Body of pancreas (tissue), 4 donors: ENCODE measurements around the gene SLC9C1. TPM values are rescaled to one million over a fixed set of nuclear protein-coding genes. Genes with fewer than 3 reads are reported as not detected.

Source experiments
- ATAC-seq: fragments of 150-250 bp; one replicate; pipeline ENCODE4 v1.9.1; 2016
- DNase-seq, 4 donors: peaks; one replicate each; pipeline ENCODE4 v3.0.0-alpha.2; 2019
- H3K27ac ChIP-seq, 4 donors: fragments of 200-600 bp; sonication (generic); 1 replicate in 3 of 4; 2 replicates in 1 of 4; pipeline versions ENCODE4 v1.5.1 to v1.6.1; 2016 to 2019; ENCODE audit warnings: mild to moderate bottlenecking in 1 of 4, mixed read lengths in 1 of 4, moderate library complexity in 1 of 4
- H3K27me3 ChIP-seq, 2 donors: fragments of 200-600 bp; sonication (generic); one replicate each; pipeline ENCODE4 v1.6.0; 2016; ENCODE audit warnings: mild to moderate bottlenecking in 1 of 2
- H3K36me3 ChIP-seq, 2 donors: fragments of 200-600 bp; sonication (generic); replicated peaks in 1 of 2; 2 replicates each; pipeline ENCODE4 v1.5.1; 2016; ENCODE audit warnings: low read depth in 2 of 2; ENCODE audit not compliant: insufficient read depth in 1 of 2
- H3K4me1 ChIP-seq: fragments of 200-600 bp; sonication (generic); one replicate; pipeline ENCODE4 v1.6.0; 2016
- H3K4me3 ChIP-seq, 2 donors: fragments of 200-600 bp; sonication (generic); 1 replicate in 1 of 2; 2 replicates in 1 of 2; pipeline ENCODE4 v1.5.1; 2016 to 2019
- H3K9me3 ChIP-seq, 3 donors: fragments of 200-600 bp; sonication (generic); 1 replicate in 2 of 3; 2 replicates in 1 of 3; pipeline ENCODE4 v1.5.1; 2016
- CTCF ChIP-seq, 7 experiments: fragments of 450-650 bp in 4 of 7; fragments of 200-600 bp in 3 of 7; sonication (generic) in 3 of 7; IDR thresholded peaks; one replicate each; pipeline ENCODE4 v1.5.1; 2016 to 2019; ENCODE audit warnings: antibody characterized with exemption in 7 of 7
- POLR2A ChIP-seq, 3 donors: fragments of 450-650 bp; IDR thresholded peaks; one replicate each; pipeline ENCODE4 v1.6.1; 2016; ENCODE audit warnings: antibody characterized with exemption in 3 of 3, mild to moderate bottlenecking in 2 of 3
- WGBS, 2 donors: methylation state at CpG; one replicate each; pipeline ENCODE4 v1.1.5; 2017; 5-methylcytosine and 5-hydroxymethylcytosine counted together
- intact Hi-C: fragments of 100-400 bp; cut with DNase I; formaldehyde crosslinking; loops from one replicate; pipeline ENCODE4 v1.15.1; 2023
- total RNA-seq, 2 donors: library from RNA; depleted of rRNA; stranded (reverse); fragments of >200 nt; gene quantifications; one replicate each; pipeline ENCODE4 v1.1.0, GENCODE V29; 2016

Gene SLC9C1
- total RNA-seq, 2 donors from 2014 or later = not detected

- TF ChIP-seq POLR2A (IDR thresholded peaks at IDR 0.05) (no peak), CTCF (IDR thresholded peaks at IDR 0.05) (no peak)
- DNase-seq (no peak), ATAC-seq (no peak)
- no peaks in the 10 kb centered on the region for H3K27me3 ChIP-seq
- no peaks in the 10 kb centered on the region for H3K36me3 ChIP-seq
- intact Hi-C loops = no loop called here
- 72 to 80% methylated on average over 2 of the region's 2 CpGs for WGBS, 2 donors
- no peaks in the 10 kb centered on the region for H3K9me3 ChIP-seq
- H3K4me1 ChIP-seq = no peaks in the 10 kb centered on the region
- H3K27ac ChIP-seq = no peak overlapping the region
- no peak overlapping the region for H3K4me3 ChIP-seq
These were observed 44.7 kb upstream of the SLC9C1 start for GRCh38 chr3:112338727-112339056.

GRCh38 chr3:112338021-112338726 is 44.2 kb upstream of the SLC9C1 start:
- WGBS, 2 donors = 58% methylated on average over 6 of the region's 6 CpGs
- no peak for DNase-seq
- Histone ChIP-seq H3K4me3 (no peak overlapping the region), H3K27me3 (peaks cover 0 to 2% of the 10 kb centered on the region in 2 donors), H3K4me1 (peaks cover under 1% of the 10 kb centered on the region), H3K9me3 (no peaks in the 10 kb centered on the region), H3K36me3 (no peaks in the 10 kb centered on the region), H3K27ac (no peak overlapping the region)
- no peak for TF ChIP-seq CTCF (IDR thresholded peaks at IDR 0.05)
- no peak for TF ChIP-seq POLR2A (IDR thresholded peaks at IDR 0.05)
- intact Hi-C loops = no loop called here
- no peak for ATAC-seq

- ATAC-seq = no peak
- Histone ChIP-seq H3K27ac (no peak overlapping the region), H3K27me3 (peaks cover 0 to 5% of the 10 kb centered on the region in 2 donors), H3K9me3 (no peaks in the 10 kb centered on the region), H3K36me3 (no peaks in the 10 kb centered on the region), H3K4me1 (peaks cover 5% of the 10 kb centered on the region), H3K4me3 (no peak overlapping the region)
- no peak for DNase-seq
- TF ChIP-seq POLR2A (IDR thresholded peaks at IDR 0.05) = no peak
- TF ChIP-seq CTCF (IDR thresholded peaks at IDR 0.05) = no peak
- WGBS, 2 donors = 92% methylated on average over 2 of the region's 2 CpGs
- intact Hi-C loops = no loop called here
These were observed 41.4 kb upstream of the SLC9C1 start for GRCh38 chr3:112335434-112335781.

- intact Hi-C loops = no loop called here
- no peak for ATAC-seq
These were observed 40.8 kb upstream of the SLC9C1 start for GRCh38 chr3:112334691-112335433.

More at GRCh38 chr3:112334691-112335433, 40.8 kb upstream of the SLC9C1 start:
- DNase-seq = no peak
- Histone ChIP-seq H3K9me3 (no peaks in the 10 kb centered on the region), H3K4me1 (peaks cover 5% of the 10 kb centered on the region), H3K36me3 (no peaks in the 10 kb centered on the region), H3K27ac (no peak overlapping the region), H3K27me3 (peaks cover 0 to 5% of the 10 kb centered on the region in 2 donors), H3K4me3 (no peak overlapping the region)
- TF ChIP-seq POLR2A (IDR thresholded peaks at IDR 0.05) = no peak
- TF ChIP-seq CTCF (IDR thresholded peaks at IDR 0.05) = no peak
- WGBS, 2 donors = 53 to 59% methylated on average over 6 of the region's 6 CpGs
